OCI-LY1 (cell line): ENCODE data around the gene SLC26A8.

Experiments used
- CTCF ChIP-seq: fragments of 200-600 bp; sonication (generic), shearing (Covaris generic); IDR thresholded peaks from 2 replicates; pipeline ENCODE4 v1.5.1; 2017; ENCODE audit warnings: mild to moderate bottlenecking, antibody characterized with exemption, low read length, moderate library complexity, mixed read lengths
- EZH2 ChIP-seq: fragments of 200-600 bp; sonication (generic), shearing (Covaris generic); IDR thresholded peaks from 2 replicates; pipeline ENCODE4 v1.8.0; 2017; ENCODE audit warnings: borderline replicate concordance, mixed run types, mild to moderate bottlenecking, antibody characterized with exemption, low read length, moderate library complexity, mixed read lengths

DNA sequence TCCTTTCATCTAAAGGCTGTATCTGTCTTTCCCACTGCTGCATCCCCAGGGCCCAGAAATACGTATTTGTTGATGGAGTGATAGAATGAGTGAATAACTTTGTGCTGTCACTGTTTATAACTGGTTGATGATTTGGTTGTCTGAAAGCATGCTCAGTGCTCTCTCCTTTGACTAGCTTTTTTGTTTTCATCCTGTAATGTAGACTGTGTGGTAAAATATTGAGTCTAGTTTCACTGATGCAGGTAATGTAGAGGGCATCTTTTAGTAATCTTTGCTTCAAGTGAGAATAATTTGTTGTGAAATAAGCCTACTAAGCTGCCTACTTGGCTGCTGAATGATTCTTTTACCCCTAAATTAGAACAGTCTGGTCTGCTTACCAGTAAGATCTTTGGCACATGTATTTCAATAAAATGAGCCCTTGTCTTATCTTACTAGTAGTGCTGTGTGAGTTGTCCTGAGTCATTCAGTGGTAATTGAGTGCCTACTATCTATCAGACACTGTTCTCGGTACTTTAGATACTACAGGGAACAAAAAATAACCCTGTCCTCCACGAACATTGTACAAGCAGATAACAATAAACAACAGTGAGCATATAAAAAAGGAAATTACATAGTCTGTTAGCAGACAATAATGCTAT lies 43.1 kb upstream of the SLC26A8 start:
- TF ChIP-seq EZH2 (no peak), CTCF (no peak)
